HG03025 (cell line): ENCODE results near the gene COL27A1.

ENCODE experiments used
- ATAC-seq: cut with Tn5 transposase; IDR thresholded peaks from one replicate; pipeline ENCODE4 v1.9.1; 2021; ENCODE audit warnings: mild to moderate bottlenecking, moderate library complexity; ENCODE audit not compliant: unreplicated experiment, low FRiP score

Gene COL27A1

GRCh38 chr9:114221706-114222465, 66.5 kb downstream of the COL27A1 start:
- no peak for ATAC-seq

GRCh38 chr9:114223564-114224246, 68.4 kb downstream of the COL27A1 start:
- no peak for ATAC-seq

- ATAC-seq = no peak
Observed at GRCh38 chr9:114224247-114224610, 68.9 kb downstream of the COL27A1 start.

GRCh38 chr9:114225561-114226212, 70.3 kb downstream of the COL27A1 start:
- no peak for ATAC-seq

GRCh38 chr9:114226246-114227055, 71.1 kb downstream of the COL27A1 start:
- ATAC-seq = no peak

GRCh38 chr9:114227288-114228015, 72.1 kb downstream of the COL27A1 start:
- no peak for ATAC-seq

- ATAC-seq = no peak
Observed at GRCh38 chr9:114228016-114228808, 72.9 kb downstream of the COL27A1 start.

- ATAC-seq = no peak
Observed at GRCh38 chr9:114229295-114229694, 74.0 kb downstream of the COL27A1 start.

- no peak for ATAC-seq
Observed at GRCh38 chr9:114230068-114230467, 74.7 kb downstream of the COL27A1 start.

GRCh38 chr9:114231273-114231672, 75.9 kb downstream of the COL27A1 start:
- ATAC-seq = no peak

GRCh38 chr9:114231719-114232449, 76.5 kb downstream of the COL27A1 start:
- no peak for ATAC-seq

- no peak for ATAC-seq
Observed at GRCh38 chr9:114233491-114234185, 78.3 kb downstream of the COL27A1 start.

- ATAC-seq = no peak
Observed at GRCh38 chr9:114235033-114235661, 79.8 kb downstream of the COL27A1 start.

GRCh38 chr9:114236391-114237138, 81.2 kb downstream of the COL27A1 start:
- ATAC-seq = no peak

GRCh38 chr9:114237247-114237646, 81.9 kb downstream of the COL27A1 start:
- ATAC-seq = no peak

GRCh38 chr9:114237781-114238180, 82.4 kb downstream of the COL27A1 start:
- ATAC-seq = no peak

- ATAC-seq = no peak
Observed at GRCh38 chr9:114238472-114238871, 83.1 kb downstream of the COL27A1 start.
